CD4-positive, alpha-beta T cell treated with Interleukin-4 for 4 hours (primary cell): ENCODE measurements around the gene TPR.
A peak's percentile ranks its signal among the peaks of the same experiment; 100 is the strongest.
"Not testable (repeated sequence)": the region's sequence is repeated elsewhere in the genome, so short reads cannot be mapped to it uniquely, and the experiment has no call there.

Experiments used
- DNase-seq: peaks from one replicate; pipeline ENCODE4 v3.0.0-alpha.2; 2020

Gene TPR

DNA sequence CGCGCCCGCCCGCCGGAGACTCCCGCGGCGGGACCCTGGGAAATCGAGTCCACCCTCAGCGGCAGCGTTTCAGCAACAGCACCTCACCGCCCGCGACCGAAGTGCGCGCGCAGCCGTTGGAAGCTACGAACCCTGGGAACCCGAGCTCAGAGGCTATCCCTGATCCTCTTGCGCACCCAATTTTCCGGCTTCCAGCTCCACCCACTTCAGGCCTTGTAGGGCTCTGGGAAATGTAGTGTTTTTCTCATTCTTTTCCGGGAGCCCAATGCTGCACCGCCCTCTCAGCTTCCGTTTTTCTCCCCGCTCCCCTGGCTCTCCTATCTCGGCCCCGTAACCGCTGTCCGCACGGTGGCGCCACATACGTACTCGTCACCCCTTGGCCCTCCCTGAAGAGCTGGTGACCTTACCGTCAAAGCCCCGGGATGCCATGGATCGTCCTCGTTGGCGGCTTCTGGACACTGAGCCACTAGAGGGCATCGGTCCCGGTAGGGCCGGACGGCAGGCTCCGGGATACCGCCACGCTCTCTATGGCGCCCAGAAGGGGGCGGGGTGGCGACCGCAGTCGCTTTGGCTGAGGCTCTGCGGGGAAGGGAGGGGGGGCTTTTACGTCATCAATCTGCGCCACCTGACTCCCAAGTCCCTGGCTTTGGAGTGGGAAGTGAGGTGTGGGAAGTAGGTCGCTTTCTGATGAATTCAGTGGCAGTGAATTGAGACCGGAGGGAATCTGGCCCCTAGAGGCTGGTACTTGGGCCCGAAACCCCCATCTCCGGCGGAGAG lies at the start of gene TPR, which contains the start of gene ODR4:
TSS of gene TPR (minus strand) at position 102 of the 777 bp plus-strand sequence. CDS start 225 bp downstream, outside the sequence.
TSS of gene ODR4 (plus strand) at position 687 of the 777 bp plus-strand sequence. CDS start 3,948 bp downstream, outside the sequence.
- DNase-seq: peak; percentile 99

DNA sequence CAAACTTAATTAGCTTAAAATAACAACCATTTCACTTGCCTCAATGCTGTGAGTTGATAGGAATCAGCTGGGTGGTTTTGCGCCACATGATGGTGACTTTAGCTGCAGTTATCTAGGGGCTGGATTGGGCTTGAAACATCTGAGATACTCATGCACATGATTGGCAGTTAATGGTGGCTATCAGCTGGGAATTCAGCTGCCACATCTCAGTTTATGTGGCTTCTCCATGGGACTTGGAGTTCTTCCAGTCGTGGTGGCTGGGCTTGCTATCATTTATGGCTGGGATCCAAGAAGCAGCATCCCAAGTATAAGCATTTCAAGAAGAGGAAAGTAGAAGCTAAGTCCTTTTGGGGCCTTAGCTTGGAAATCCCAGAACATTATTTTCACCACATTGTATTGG lies 49.5 kb upstream of the TPR start:
- DNase-seq: no peak

GRCh38 chr1:186421446-186421845 lies 46.4 kb upstream of the TPR start:
- no peak for DNase-seq

- DNase-seq: no peak
Measured at GRCh38 chr1:186420923-186421322, 45.9 kb upstream of the TPR start.

DNA sequence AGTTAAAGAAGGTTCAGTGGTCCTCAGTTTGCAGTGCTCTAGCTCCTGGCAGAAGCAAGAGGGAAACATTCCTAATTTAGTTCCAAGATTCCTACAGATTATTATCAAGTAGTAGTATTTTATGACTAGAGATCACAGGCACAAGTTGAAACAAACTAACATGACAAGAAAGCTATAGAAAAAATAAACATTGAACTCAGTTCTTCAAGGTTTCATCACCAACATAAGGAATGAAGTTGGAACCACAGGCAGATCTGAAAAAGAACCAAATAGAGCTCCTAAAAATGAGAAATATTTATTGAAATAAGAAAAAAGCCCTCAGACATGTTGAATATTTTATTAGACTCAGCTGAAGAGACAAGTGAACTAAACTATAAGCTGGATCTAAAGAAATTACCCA lies 45.3 kb upstream of the TPR start:
- no peak for DNase-seq

DNA sequence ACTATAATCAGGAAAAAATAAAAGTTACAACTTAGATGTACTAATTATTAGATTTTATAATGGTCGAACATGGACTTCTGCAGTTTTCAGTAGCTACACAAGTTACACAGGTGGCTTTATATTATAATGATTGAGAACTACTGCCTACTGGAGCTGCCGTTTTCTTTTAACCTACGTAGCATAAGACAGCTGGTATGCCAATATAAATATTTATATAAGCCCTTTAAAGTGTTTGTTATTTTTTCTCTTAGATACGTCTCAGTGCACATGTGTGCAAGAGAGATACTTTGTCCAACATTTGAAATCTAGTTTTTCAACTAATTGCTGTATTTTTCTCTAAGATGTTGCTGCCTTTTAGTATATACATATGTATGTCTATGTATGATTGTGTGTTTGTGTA lies 43.5 kb upstream of the TPR start:
- DNase-seq: no peak

DNA sequence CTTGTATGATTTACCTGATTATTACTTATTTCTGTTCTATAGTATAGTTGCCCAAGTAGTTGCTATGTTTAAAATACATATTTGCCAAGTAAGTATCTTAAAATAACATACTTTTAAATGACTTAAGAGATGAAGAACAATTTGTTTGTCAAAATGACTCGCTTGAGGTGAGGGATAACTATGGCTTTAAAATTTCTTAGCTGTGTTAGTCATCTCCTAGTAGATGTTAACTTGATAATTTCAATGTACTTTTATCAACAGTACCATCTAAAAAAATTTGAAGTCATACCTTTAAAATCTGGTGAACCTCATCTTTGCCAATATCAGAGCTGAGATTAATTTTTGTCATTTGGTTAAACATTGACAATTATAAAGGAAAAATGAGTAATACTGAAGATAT lies 38.3 kb upstream of the TPR start:
- DNase-seq: no peak

DNA sequence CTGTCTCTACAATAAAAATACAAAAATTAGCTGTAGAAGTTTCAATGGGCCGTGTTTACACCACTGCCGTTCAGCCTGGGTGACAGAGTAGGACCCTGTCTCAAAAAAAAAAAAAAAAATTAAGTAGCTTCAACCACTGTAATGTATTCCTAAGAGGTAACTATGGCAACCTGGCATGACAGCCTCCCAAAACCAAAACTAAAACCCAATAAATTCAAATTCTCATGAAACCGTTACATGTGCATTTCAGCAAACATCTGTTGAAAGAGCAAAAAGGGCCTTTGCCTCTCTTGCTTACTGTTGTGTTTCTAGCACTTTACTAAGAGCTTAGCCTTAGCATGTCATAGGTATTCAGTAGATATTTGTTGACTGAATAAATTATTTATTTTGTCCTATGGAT lies 34.0 kb upstream of the TPR start:
- DNase-seq: no peak

GRCh38 chr1:186404454-186405051 lies 29.5 kb upstream of the TPR start:
- DNase-seq: peak; percentile 46

GRCh38 chr1:186403632-186404031 lies 28.6 kb upstream of the TPR start:
- no peak for DNase-seq

- DNase-seq: not testable (repeated sequence)
Measured at GRCh38 chr1:186401446-186401845, 26.4 kb upstream of the TPR start.

DNA sequence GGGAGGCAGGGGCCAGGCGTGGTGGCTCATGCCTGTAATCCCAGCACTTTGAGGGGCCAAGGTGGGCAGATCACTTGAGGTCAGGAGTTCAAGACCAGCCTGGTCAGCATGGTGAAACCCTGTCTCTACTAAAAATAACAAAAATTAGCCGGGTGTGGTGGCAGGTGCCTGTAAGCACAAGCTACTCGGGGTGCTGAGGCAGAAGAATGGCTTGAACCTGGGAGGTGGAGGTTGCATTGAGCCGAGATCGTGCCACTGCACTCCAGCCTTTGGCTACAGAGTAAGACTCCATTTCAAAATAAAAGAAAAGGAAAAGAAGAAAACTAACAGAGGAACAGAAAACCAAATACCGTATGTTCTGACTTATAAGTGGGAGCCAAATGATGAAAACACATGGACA lies 17.7 kb upstream of the TPR start:
- DNase-seq: not testable (repeated sequence)

DNA sequence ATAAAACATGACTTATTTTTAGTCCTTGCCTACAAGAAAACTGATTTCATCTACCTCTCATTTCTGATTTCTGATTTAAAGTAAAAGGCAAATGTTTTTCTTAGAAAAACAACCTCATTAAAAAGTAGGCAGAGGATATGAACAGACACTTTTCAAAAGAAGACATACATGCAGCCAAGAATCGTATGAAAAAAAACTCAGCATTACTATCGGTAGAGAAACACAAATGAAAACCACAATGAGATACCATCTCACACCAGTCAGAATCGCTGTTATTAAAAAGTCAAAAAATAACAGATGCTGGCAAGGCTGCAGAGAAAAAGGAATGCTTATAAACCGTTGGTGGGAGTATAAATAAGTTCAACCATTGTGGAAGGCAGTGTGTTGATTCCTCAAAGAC lies 16.8 kb upstream of the TPR start:
- peak; percentile 2 for DNase-seq

DNA sequence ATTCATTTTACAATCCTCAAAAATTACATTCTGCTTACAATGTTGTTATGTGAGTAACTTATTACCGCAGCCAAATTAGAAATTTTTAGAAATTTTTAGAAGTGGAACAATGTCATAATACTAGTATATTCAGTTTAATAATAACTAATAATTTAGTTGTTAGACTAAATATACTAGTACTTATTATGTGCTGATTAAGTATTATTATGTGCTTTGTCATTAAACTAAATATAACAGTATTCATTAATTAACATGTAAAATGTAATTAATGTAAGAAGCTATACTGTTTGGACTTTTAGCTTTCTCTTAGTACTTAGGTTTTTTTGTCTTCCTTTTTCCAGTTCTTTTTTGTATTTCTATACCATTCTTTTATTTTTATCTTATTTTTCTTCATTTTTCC lies 15.9 kb upstream of the TPR start:
- no peak for DNase-seq

DNA sequence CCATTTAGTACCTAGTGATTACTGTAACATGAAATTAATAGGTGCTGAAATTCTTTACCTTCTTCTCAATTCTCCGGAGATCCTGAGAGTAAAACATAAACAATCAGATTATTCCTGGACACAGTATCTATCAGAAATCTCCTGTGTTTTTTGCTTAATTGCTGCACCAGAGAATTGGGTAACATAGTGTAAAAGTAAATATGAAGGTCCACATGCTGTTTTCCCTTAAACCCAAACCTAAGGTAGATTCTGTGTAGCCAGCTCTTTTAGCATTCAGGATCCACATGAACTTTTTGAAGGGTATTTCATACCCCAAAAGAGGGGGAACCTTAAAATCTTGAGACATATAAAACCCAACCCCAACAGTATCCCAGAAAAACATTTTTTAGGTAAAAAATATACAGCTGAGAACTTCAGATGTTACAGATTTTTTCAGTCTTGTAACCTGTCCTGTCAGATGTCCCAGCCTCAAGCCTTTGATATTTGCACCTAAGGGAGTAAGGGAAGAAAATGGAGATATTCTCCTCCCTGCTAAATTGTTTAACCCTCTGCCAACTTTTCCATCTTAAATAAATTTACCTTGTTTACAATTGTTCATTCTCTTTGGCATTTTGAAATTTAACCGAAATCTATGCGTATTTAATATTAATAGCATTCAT lies 11.8 kb upstream of the TPR start:
- no peak for DNase-seq

- DNase-seq: no peak
Measured at GRCh38 chr1:186375929-186376319, 871 bp upstream of the TPR start.

- DNase-seq: peak; percentile 46
Measured at GRCh38 chr1:186374303-186375151, 526 bp downstream of the TPR start.

GRCh38 chr1:186347837-186348691 lies 27.0 kb downstream of the TPR start:
- not testable (repeated sequence) for DNase-seq

DNA sequence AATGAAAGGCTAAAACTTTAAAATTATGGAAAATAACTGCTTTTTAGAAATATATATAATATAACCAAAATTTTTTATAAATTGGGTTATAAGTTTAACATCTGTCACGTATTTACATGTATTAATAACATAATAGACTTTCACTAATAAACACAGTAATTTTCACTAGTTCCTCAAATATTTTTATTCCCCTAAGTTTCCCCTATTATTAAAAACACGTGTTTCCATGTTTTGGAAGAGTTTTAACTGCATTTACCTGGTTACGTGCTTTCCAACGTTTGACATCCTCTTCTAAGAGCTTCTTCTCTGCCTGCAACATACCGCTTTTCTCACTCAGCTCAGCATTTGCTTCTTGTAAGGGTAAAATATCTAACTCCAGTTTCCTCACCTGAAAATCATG lies 34.3 kb downstream of the TPR start:
- no peak for DNase-seq

DNA sequence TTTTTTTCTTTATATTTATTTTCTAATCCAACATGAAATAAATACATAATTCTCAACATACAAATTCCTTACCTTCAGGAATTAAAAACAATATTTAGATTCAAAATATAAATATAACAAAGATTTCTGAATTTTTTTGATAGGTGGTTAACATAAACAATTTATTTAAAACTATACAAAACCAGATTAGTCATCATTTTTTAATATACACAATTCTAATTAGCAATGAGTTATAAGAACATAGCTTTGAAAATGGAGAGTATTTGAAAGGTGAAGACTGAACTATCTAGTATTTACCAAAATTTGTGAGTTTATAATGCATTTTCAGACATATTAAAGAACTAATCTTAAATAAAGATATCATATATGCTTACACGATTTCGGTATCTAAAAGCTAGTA lies 37.5 kb downstream of the TPR start:
- no peak for DNase-seq

- no peak for DNase-seq
Measured at GRCh38 chr1:186330758-186331157, 44.3 kb downstream of the TPR start.

- no peak for DNase-seq
Measured at GRCh38 chr1:186327331-186327730, 47.7 kb downstream of the TPR start.
